SHP77 (cell line): ENCODE data around the gene INTS14.

Experiments used
- DNase-seq, 2 experiments: peaks; one replicate each; lab custom pipeline; 2025; lab: John Stamatoyannopoulos, UW

The INTS14 gene

DNA sequence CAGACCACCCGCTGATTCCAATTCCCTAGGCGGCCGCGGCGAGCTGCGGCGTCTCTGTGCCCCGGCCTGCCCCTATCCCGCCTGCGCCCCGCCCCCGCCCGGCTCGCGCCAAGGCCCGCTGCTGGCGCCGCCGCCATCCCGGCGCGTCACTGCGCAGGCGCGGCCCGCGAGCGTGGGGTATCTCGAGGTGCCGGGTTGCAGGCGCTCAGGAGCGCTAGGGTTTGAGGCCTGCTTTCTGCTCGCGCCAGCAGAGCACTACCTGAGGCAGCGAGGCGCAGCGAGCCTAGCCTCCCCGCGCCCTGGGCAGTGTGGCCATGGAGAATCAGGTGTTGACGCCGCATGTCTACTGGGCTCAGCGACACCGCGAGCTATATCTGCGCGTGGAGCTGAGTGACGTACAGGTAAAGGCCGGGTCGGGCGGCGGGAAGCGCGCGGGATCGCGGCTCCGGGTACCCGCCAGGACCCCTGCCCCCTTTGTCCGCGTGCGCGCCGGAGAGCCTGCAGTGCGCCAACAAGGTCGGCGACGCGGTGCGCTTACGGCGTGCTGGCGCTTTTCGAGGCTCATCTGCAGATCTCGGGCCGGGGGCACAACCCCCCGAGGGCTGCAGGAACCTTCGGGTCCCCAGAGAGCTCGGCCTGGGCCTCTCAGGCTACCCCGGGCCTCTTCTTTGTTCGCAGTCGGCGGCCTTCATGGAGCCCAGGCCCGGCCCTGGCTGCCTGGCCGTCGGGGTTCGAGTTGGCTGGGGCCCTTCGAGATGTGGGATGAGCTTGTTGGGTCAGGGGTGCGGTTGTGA is 80.4 kb downstream of the INTS14 start, which contains the start of gene HACD3:
Gene HACD3, plus strand, starts transcription at position 146 of the 794 bp plus-strand sequence. Its CDS starts 169 bp downstream, at position 315.
- peak; percentile 85 to 96 for DNase-seq

GRCh38 chr15:65529762-65530317 is 81.1 kb downstream of the INTS14 start:
- no peak for DNase-seq
